Measurements from ENCODE around the gene RHOA.

- no peak for TF ChIP-seq BCL3 (CRISPR knock-in tag; IDR thresholded peaks at IDR 0.05)
- TF ChIP-seq RNF219 (CRISPR knock-in tag; IDR thresholded peaks at IDR 0.05): no peak
- TF ChIP-seq CBX1 (IDR thresholded peaks at IDR 0.05; ENCODE audit: low read depth): no peak
- no peak for TF ChIP-seq BRCA1 (CRISPR knock-in tag; IDR thresholded peaks at IDR 0.05)
- TF ChIP-seq YY1 (IDR thresholded peaks at IDR 0.05; ENCODE audit: insufficient read depth, insufficient replicate concordance, low read depth, low read length): no peak
- no peak for TF ChIP-seq RAD21 (CRISPR knock-in tag; IDR thresholded peaks at IDR 0.05)
- TF ChIP-seq NR2C2 (CRISPR knock-in tag; IDR thresholded peaks at IDR 0.05; ENCODE audit: borderline replicate concordance): no peak
- TF ChIP-seq HCFC1 (IDR thresholded peaks at IDR 0.05; ENCODE audit: low read depth, low read length): no peak
- no peak for TF ChIP-seq FOSL2 (CRISPR knock-in tag; IDR thresholded peaks at IDR 0.05)
- TF ChIP-seq, protein P1, sequence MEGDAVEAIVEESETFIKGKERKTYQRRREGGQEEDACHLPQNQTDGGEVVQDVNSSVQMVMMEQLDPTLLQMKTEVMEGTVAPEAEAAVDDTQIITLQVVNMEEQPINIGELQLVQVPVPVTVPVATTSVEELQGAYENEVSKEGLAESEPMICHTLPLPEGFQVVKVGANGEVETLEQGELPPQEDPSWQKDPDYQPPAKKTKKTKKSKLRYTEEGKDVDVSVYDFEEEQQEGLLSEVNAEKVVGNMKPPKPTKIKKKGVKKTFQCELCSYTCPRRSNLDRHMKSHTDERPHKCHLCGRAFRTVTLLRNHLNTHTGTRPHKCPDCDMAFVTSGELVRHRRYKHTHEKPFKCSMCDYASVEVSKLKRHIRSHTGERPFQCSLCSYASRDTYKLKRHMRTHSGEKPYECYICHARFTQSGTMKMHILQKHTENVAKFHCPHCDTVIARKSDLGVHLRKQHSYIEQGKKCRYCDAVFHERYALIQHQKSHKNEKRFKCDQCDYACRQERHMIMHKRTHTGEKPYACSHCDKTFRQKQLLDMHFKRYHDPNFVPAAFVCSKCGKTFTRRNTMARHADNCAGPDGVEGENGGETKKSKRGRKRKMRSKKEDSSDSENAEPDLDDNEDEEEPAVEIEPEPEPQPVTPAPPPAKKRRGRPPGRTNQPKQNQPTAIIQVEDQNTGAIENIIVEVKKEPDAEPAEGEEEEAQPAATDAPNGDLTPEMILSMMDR (CRISPR knock-in tag; IDR thresholded peaks at IDR 0.05): no peak
Measured at GRCh38 chr3:49460956-49461355, 49.2 kb upstream of the RHOA start.
